Eye (tissue), 1 donor: ENCODE measurements around the gene SCD5.

ENCODE experiments used
- DNase-seq: peaks from one replicate; pipeline ENCODE4 v3.0.0-alpha.2; 2015

Gene SCD5

DNA sequence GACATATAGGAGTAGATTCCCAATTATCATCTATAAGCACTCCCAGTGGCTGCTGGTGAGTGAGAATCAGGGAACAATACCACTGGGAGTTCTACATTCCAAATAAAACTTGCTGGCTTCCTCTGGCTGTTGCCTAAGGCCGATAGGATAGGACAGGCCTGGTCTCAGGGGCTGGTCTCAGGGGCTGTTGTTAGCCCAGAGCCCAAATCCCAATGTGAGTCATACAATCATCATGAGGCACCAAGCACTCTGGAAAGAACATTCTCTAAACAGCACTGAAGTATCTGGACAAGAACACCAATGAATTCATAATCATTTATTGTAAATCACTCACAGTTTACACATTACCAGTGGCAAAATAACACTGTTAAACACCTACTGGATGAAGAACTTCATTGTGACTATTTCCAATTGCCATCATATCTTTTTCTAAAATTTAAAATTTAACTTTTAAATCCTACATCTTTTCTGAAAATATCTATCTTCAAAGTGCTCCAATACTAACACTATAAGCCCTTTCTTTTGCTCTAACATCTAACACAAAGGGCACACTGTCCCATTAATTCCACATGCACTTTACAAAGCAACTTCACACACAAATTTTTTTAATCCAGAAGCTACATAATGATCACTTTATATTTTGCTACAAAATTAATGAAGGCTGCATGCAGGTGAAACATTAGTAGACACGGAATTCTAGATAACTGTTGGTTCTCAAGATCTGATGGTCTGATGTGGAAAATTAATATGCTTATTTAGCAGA lies 169.2 kb downstream of the SCD5 start:
- no peak for DNase-seq

DNA sequence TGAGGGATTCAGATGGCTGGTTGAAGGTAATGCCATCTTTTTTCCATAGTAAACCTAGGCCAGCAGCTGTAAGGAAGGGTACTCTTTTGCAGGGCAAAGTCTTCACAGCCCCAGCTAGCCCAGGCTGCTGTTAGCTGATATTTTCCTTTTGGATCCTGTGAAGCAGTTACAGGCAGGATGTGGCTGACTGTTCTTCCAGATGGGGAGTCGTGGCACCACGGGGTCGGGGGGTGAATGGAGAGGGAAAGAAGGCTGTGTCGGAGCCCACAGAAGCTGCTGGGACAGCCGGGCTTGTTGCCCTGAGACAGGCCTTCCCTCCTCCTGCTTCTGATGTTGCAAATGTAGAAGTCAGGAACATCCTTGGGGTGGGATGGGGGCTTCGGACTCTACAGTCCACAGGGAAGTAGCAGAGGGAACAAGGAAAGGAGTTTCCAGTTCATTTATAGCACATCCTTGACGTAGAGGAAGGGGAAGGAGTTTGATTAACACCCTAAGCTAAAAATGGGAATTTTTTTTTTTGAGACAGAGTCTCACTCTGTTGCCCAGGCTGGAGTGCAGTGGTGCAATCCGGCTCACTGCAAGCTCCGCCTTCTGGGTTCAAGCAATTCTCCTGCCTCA lies 172.2 kb downstream of the SCD5 start:
- DNase-seq, result no peak

DNA sequence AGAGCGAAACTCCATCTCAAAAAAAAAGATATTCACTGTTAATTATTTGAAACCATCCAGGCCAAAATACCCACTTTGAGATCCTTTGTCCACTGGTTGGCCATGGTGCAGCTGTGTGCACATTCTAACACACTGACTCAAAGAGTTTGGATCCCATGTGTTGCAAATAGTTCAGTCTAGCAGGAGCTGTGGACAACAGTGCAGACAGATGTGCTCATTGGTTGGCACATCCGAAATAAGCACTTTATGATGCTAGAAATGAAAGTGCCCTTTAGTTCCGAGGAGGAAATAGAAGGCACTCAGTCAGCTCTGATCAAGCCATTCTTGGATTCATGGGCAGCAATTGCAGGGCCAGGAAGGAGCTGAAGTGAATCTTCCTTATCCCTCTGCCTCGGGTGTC lies 173.8 kb downstream of the SCD5 start:
- DNase-seq, result no peak

DNA sequence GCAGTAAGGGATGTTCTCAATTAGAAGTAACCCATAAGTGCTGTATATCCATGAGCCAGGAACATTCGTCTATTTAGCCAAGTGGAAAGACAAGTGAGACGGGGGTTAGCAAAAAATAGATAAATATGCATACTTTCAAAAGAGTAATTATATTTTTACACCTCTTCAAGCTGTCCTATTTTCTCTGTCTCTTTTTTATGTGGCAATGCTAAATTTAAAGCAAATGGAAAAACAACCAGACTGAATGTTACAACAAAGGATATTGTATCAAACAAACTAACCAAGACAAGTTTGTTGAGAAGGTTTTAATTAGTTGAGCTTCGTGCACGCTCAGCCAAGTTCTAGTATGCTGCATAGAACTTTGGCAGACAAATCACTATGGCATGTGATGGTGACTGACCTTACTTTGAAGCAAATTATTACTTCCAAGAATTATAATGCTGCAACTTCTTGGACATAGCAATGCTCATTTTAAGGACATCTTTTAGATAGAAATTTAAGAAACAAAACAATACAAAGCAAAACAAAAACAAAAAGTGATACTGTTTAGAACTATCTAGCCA lies 175.4 kb downstream of the SCD5 start:
- DNase-seq, result no peak

DNA sequence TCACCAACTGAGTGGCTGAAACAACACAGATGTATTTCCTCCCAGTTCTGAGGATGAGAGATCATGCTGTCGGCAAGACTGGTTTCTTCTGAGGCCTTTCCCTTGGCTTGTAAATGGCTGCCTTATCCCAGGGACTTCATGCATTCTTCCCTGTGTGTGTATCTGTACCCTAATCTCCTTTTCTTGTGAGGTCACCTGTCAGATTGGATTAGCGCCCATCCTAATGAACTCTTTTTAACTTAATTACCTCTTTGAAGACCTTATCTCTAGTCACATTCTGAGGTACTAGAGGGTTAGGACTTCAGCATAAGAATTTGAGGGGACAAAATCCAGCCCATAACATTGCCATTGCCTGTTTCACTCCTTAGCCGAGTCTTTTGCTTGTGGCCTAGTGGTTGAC lies 177.3 kb downstream of the SCD5 start:
- peak; percentile 84 for DNase-seq

DNA sequence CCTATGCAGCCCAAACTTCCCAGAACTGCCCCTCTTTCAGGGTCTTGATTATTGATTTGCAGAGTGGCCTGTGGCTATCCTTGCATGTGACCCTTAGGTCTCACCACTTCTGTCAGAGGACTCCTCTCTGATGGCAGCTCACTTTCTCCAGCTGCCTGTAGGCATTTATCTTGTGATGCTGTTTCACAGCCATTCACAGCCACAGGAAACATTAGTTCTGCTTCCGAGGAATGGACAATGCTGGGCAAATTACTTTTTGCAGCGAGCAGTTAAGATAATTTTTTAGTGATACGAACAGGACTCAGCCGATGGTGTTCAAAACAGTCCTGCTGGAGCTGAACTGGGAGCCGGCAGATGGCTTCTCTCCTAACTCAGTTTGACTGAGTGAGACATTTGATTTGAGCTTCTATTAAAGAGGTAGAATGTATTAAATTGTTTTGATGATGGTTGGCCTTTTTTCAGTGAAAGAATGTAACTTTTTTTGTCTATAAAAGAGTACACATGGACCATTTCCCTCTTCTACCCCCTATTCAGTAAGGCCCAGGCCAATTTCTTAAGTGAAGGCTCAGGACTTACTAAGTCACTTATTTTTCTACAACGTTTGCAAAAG lies 178.4 kb downstream of the SCD5 start:
- DNase-seq, result peak; percentile 54

- DNase-seq, result peak; percentile 58
Observed at GRCh38 chr4:82618103-82618720, 180.4 kb downstream of the SCD5 start.

DNA sequence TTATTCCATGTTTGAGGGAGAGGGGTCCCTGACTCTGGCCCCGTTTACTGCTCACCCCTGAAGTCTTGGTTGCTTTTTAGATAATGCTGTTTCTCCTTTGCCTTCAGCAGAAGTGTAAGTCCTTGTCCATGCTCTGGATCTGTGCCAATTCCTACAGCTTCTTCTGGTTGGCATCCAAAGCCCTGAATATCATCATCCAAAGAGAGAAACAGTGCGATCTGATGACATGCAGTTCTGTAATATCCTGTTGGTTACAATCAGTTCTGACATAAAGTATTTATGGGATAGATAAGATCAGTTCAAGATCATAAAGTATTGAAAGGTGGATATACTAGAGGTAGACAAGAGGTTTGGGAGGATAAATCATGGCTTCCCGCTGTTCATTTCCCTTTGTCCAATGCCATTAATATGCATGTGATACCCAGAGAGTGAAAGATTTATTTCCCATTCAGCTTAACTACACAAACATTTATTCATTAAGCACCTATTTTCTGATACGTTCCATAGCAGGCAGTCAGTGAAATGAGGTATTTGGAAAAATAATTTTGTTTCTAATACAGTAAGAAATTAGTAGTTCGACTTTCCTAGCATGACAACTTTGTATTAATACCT lies 183.7 kb downstream of the SCD5 start:
- DNase-seq, result no peak

DNA sequence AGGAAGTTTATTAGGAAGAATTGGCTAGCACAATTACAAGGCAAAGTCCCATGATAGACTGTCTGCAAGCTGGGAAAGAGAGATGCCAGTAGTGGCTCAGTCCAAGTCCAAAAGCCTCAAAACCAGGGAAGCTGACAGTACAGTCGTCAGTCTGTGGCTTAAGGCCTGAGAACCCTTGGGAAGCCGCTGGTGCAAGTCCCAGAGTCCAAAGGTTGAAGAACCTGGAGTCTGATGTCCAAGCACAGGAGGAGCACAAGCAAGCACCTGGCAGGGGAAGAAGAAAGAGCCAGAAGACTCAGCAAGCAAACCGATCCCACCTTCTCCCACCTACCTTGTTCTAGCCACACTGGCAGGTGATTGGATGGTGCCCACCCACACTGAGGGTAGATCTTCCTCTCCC lies 185.5 kb downstream of the SCD5 start:
- no peak for DNase-seq

- peak; percentile 53 for DNase-seq
Observed at GRCh38 chr4:82611982-82612381, 186.6 kb downstream of the SCD5 start.

DNA sequence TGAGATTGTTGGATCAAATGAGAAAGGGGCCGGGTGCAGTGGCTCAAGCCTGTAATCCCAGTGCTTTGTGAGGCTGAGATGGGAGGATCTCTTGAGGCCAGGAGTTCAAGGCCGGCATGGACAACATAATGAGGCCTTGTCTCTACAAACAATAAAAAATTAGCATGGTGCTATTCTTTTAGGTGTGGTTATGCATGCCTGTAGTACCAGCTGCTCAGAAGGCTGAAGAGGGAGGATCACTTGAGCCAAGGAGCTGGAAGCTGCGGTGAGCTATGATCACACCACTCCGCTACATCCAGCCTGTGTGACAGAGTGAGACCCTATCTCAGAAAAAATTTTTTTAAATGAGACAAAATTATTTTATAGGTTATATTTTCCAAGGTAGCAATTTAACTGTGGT lies 187.1 kb downstream of the SCD5 start:
- no peak for DNase-seq

DNA sequence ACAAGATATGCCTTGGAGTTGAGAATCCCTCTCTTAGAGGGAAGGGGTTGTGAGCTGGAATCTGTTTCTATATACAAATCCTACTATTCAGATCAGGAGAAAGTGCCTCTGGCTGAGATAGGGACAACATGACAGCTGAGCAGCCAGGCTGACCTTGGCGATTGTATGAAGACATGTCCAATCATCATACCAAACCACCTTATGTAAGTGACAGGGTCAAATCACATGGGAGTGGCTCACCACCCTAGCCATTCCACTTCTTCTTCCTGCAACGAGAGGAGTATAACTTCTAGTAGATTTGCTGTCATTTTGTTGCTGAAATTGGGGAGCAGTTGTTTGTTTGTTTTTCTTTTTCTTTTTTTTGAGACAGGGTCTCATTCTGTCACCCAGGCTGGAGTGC lies 188.6 kb downstream of the SCD5 start:
- no peak for DNase-seq

GRCh38 chr4:82606622-82607021 lies 192.0 kb downstream of the SCD5 start:
- DNase-seq, result no peak

GRCh38 chr4:82604522-82604921 lies 194.1 kb downstream of the SCD5 start:
- DNase-seq, result no peak

DNA sequence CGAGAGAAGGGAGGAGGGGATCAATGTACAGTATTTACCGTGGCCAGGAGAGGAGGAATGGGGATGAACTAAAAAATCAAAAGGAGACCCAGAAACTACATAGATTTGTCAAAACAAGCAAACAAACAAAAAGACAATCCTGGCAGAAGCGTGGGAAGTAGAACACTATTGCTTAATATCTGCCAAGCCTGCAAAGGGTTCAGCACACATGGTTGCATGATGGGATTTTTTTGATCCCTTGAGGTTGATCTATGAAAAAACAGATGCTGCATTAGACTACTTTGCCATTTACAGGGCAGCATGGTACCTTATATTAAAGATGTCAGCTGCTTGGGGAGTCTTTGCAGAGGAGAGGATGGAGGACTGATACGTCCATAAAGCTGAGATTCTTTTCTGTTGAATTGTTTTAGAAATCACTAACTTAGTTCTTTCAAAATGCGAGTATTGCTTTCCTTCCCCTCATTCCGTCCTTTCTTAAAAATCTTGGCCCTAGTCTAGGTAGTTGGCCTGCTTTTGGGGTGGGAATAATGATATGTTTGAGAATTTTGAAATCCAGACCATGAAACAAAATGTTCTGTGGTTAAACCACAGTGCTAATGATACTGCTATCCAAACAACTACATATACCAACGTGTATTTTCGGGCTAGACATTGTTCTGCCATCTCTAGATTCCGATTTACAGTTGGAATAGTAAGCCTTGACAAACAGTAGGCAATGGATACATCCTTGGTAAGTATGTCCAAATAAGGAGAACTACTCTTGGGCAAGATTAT lies 197.2 kb downstream of the SCD5 start:
- DNase-seq, result no peak

GRCh38 chr4:82599336-82599735 lies 199.3 kb downstream of the SCD5 start:
- no peak for DNase-seq

GRCh38 chr4:82594456-82594855 lies 204.1 kb downstream of the SCD5 start:
- DNase-seq, result no peak

- DNase-seq, result no peak
Observed at GRCh38 chr4:82593411-82593810, 205.2 kb downstream of the SCD5 start.

DNA sequence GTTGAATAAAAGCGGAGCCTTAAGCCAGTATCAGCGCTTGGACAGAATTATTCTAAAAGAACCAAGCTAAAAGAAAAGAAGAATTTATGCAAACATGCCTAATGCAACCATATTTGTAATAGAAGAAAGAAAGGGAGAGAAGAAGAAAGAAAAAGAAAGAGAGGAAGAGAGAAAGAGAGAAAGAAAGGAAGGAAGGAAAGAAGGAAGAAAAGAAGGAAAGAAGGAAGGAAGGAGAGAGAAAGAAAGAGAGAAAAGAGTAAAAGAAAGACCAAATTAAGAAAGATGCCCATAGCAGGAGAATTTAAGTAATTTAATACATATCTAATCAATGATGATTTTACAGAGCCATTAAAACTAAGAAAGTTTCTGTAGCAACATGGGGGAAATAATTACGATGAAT lies 206.0 kb downstream of the SCD5 start:
- no peak for DNase-seq

- no peak for DNase-seq
Observed at GRCh38 chr4:82591592-82591991, 207.0 kb downstream of the SCD5 start.

DNA sequence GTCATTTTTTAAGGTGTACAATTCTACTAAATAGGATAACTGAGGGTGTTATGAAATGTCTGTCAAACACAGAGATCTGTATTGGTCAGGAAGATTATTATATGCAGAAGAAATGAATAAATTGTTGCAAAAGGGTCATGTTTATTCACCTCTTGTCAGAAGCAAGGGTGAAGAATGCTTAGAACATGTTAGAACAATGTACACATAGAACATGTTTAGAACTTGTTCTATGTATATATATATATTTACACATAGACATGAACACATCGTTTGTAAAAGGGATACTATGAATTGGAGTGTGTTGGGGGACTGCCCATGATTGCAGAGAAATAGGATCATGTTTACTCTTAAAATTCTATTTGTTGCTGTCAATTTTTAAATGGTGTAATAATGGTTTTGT lies 208.8 kb downstream of the SCD5 start:
- DNase-seq, result no peak

GRCh38 chr4:82588771-82589270 lies 209.8 kb downstream of the SCD5 start:
- no peak for DNase-seq
